CD8-positive, alpha-beta memory T cell (primary cell): Measurements from ENCODE around the gene PARP2. TPM values are rescaled to one million over a fixed set of nuclear protein-coding genes. Genes with fewer than 3 reads are reported as not detected.

Experiments used
- CTCF ChIA-PET: fragments of 350-600 bp; sonication (Branson Sonifier 250); formaldehyde crosslinking; loops from one replicate; lab custom pipeline; 2021; ENCODE audit warnings: antibody characterized with exemption; lab: Charles Lee
- POLR2A ChIA-PET: fragments of 350-600 bp; sonication (Branson Sonifier 250); formaldehyde crosslinking; loops from one replicate; lab custom pipeline; 2021; ENCODE audit warnings: antibody characterized with exemption; lab: Charles Lee
- DNase-seq, 5 donors: peaks; one replicate each; pipeline versions ENCODE4 v3.0.0 to v3.0.0-alpha.2; 2020 to 2022; ENCODE audit warnings: mixed read lengths in 1 of 5
- H3K27ac ChIP-seq: one replicate; pipeline ENCODE4 v1.7.0; 2013; ENCODE audit warnings: low read depth, mild to moderate bottlenecking, low read length, moderate library complexity
- H3K27me3 ChIP-seq: 2 replicates; pipeline ENCODE4 v1.7.0; 2013; ENCODE audit warnings: low read length, mild to moderate bottlenecking; ENCODE audit not compliant: insufficient read depth, poor library complexity, severe bottlenecking
- H3K36me3 ChIP-seq: 2 replicates; pipeline ENCODE4 v1.7.0; 2013; ENCODE audit warnings: mild to moderate bottlenecking, low read length, moderate library complexity; ENCODE audit not compliant: insufficient read depth
- H3K4me1 ChIP-seq: 2 replicates; pipeline ENCODE4 v1.7.0; 2013; ENCODE audit warnings: mild to moderate bottlenecking, low read length, moderate library complexity; ENCODE audit not compliant: insufficient read depth
- H3K4me3 ChIP-seq: 2 replicates; pipeline ENCODE4 v1.7.0; 2013; ENCODE audit warnings: mild to moderate bottlenecking, low read length
- H3K9me3 ChIP-seq: 2 replicates; pipeline ENCODE4 v1.7.0; 2013; ENCODE audit warnings: mild to moderate bottlenecking, low read length
- H3K27ac Mint-ChIP-seq, 8 donors: one replicate each; pipeline ENCODE4 v1.8.0; 2020 to 2021; ENCODE audit warnings: mixed read lengths in 8 of 8, mild to moderate bottlenecking in 6 of 8, inconsistent platforms in 3 of 8, moderate library complexity in 3 of 8
- H3K27me3 Mint-ChIP-seq, 2 donors: one replicate each; pipeline ENCODE4 v1.8.0; 2020 to 2021; ENCODE audit warnings: mixed read lengths in 2 of 2, mild to moderate bottlenecking in 1 of 2, moderate library complexity in 1 of 2
- H3K36me3 Mint-ChIP-seq, 3 donors: one replicate each; pipeline ENCODE4 v1.8.0; 2020 to 2021; ENCODE audit warnings: mixed read lengths in 3 of 3, inconsistent platforms in 1 of 3, mild to moderate bottlenecking in 1 of 3
- H3K4me1 Mint-ChIP-seq, 3 donors: one replicate each; pipeline ENCODE4 v1.8.0; 2020 to 2021; ENCODE audit warnings: mixed read lengths in 3 of 3, inconsistent platforms in 1 of 3, mild to moderate bottlenecking in 1 of 3
- H3K4me3 Mint-ChIP-seq, 7 donors: one replicate each; pipeline ENCODE4 v1.8.0; 2020 to 2021; ENCODE audit warnings: mixed read lengths in 7 of 7, mild to moderate bottlenecking in 6 of 7, moderate library complexity in 4 of 7, inconsistent platforms in 2 of 7
- H3K9me3 Mint-ChIP-seq, 5 donors: one replicate each; pipeline ENCODE4 v1.8.0; 2020 to 2022; ENCODE audit warnings: mixed read lengths in 5 of 5, mild to moderate bottlenecking in 3 of 5, moderate library complexity in 2 of 5, inconsistent platforms in 1 of 5
- polyA plus RNA-seq: library from polyadenylated mRNA; unstranded; fragments of 300-500 nt; fragmentation: Illumina TruSeq; gene quantifications from one replicate; pipeline ENCODE4 v1.2.3, GENCODE V29; 2021
- total RNA-seq, 2 experiments: library from RNA; stranded (reverse); gene quantifications; one replicate each; pipeline ENCODE4 v1.2.3, GENCODE V29; 2021

PARP2 gene, protein sequence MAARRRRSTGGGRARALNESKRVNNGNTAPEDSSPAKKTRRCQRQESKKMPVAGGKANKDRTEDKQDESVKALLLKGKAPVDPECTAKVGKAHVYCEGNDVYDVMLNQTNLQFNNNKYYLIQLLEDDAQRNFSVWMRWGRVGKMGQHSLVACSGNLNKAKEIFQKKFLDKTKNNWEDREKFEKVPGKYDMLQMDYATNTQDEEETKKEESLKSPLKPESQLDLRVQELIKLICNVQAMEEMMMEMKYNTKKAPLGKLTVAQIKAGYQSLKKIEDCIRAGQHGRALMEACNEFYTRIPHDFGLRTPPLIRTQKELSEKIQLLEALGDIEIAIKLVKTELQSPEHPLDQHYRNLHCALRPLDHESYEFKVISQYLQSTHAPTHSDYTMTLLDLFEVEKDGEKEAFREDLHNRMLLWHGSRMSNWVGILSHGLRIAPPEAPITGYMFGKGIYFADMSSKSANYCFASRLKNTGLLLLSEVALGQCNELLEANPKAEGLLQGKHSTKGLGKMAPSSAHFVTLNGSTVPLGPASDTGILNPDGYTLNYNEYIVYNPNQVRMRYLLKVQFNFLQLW
- total RNA-seq (10 to 100 TPM; 35.0 to 41.3 TPM), polyA plus RNA-seq (13.6 TPM)

- POLR2A ChIA-PET, result interaction anchor here (0.8 to 2.8 kb wide), 10 partner anchors 10 to 339 kb away, joined by 3 to 37 read pairs (median 8); partner anchors contain the start of genes APEX1, CCNB1IP1 and PIP4P1
- CTCF ChIA-PET, result interaction anchor here (0.5 to 5.0 kb wide), 16 partner anchors 8 to 342 kb away, joined by 3 to 72 read pairs (median 6); partner anchors contain the start of genes APEX1, CCNB1IP1, RNASE4 and TEP1
These were observed at the start of gene PARP2 for GRCh38 chr14:20343092-20343861. TSS of gene PARP2 (plus strand) at chr14:20343635. CDS start at chr14:20343642, 7 bp downstream.

GRCh38 chr14:20294636-20295035 lies 48.8 kb upstream of the PARP2 start:
- Histone ChIP-seq H3K27ac (no peak overlapping the region), H3K36me3 (peaks cover 48% of the 10 kb centered on the region), H3K4me1 (no peaks in the 10 kb centered on the region), H3K9me3 (no peaks in the 10 kb centered on the region), H3K4me3 (no peak overlapping the region), H3K27me3 (no peaks in the 10 kb centered on the region)
- ChIA-PET POLR2A (no interaction called here), CTCF (interaction anchor here (1.1 kb wide), 1 partner anchor 9 kb away, joined by 3 read pairs; no protein-coding TSS in a partner anchor)
- Mint-ChIP-seq H3K36me3 (peaks cover 12 to 85% (median 44%) of the 10 kb centered on the region in 3 donors), H3K4me3 (no peak overlapping the region), H3K27ac (peak overlapping the region in 4 of 8 donors; percentile 12 to 44 (median 30)), H3K27me3 (no peaks in the 10 kb centered on the region), H3K9me3 (no peaks in the 10 kb centered on the region), H3K4me1 (peaks cover 0 to 3% (median 0%) of the 10 kb centered on the region in 3 donors)
- DNase-seq, result no peak

More at GRCh38 chr14:20343092-20343861, at the start of gene PARP2:
- H3K27ac ChIP-seq, result peak within 1 kb of the TSS; percentile 87
- H3K4me3 Mint-ChIP-seq, result peak within 1 kb of the TSS; percentile 90 to 99 (median 98)
- H3K9me3 ChIP-seq, result no peaks in the 10 kb centered on the region
- no peaks in the 10 kb centered on the region for H3K36me3 ChIP-seq
- H3K9me3 Mint-ChIP-seq, result no peaks in the 10 kb centered on the region
- H3K36me3 Mint-ChIP-seq, result peaks cover 0 to 28% (median 2%) of the 10 kb centered on the region in 3 donors
- peak; percentile 85 to 95 (median 93) for DNase-seq
- H3K4me3 ChIP-seq, result peak within 1 kb of the TSS; percentile 95
- H3K4me1 ChIP-seq, result peaks cover 7% of the 10 kb centered on the region
- H3K27me3 ChIP-seq, result no peaks in the 10 kb centered on the region
- peaks cover 0 to 7% of the 10 kb centered on the region in 2 donors for H3K27me3 Mint-ChIP-seq
- peak within 1 kb of the TSS; percentile 93 to 99 (median 98) for H3K27ac Mint-ChIP-seq
- peaks cover 15 to 27% (median 21%) of the 10 kb centered on the region in 3 donors for H3K4me1 Mint-ChIP-seq

DNA sequence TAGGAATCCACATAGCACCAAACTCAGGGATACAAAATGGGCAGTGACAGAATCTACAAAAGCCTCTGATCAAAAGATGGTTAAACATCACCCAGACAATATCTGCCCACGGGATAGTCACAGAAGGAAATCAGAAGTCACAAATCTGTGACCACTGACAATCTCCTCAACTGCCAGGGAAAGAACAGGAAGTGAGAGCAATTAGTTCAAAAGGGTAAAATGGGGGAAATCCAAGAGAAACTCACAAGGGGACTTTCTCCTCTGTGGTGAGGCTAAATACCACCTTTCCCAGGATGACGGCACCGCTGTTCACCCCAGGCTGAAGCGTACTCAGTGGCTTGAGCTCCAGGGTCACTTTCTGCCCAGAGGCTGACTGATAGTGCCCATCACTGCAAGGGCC lies 48.4 kb upstream of the PARP2 start:
- peaks cover 48% of the 10 kb centered on the region for H3K36me3 ChIP-seq
- peak overlapping the region in 3 of 8 donors; percentile 12 to 78 (median 44) for H3K27ac Mint-ChIP-seq
- no peak for DNase-seq

DNA sequence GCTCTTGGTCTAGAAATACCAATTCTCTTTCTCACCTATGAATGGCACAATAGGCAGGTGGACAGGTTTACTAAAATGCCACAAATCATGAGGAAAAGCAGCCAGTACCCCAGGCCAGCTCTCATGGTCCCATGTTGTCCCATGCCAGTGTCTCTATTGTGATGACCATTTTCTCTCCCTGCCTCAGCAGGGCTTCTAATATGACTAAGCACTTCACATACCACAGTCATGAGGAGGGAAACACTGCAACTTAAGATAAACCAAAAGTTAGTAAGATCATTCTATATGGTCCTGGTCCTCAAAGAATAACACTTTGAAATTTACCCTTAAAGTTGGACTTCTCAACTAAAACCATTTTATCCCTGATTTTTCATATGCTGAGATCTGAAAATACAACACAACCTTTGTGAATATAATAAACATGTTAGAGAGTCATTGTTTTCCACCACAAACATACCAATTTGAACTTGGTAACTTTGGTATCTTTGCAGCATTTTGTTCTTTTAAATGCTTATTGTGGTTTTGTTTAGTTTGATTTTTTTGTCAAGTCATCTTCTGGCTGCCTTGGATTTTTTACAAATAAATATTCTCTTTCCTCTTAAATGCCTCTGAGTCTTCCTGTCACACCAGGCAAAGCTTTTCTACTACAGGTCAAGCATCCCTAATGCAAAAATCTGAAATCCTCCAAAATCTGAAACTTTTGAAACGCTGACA lies 41.2 kb upstream of the PARP2 start:
- no peak overlapping the region for H3K27ac Mint-ChIP-seq
- peaks cover 11 to 55% (median 21%) of the 10 kb centered on the region in 3 donors for H3K36me3 Mint-ChIP-seq
- H3K27me3 ChIP-seq, result no peaks in the 10 kb centered on the region
- peaks cover 17% of the 10 kb centered on the region for H3K4me1 ChIP-seq
- H3K36me3 ChIP-seq, result peaks cover 20% of the 10 kb centered on the region
- ChIA-PET CTCF (interaction anchor here (1.7 kb wide), 1 partner anchor 41 kb away, joined by 4 read pairs; the partner anchor contains the start of gene PARP2), POLR2A (no interaction called here)
- H3K4me3 Mint-ChIP-seq, result no peak overlapping the region
- no peak overlapping the region for H3K4me3 ChIP-seq
- no peak for DNase-seq
- H3K27ac ChIP-seq, result no peak overlapping the region
- no peaks in the 10 kb centered on the region for H3K9me3 ChIP-seq
- no peaks in the 10 kb centered on the region for H3K27me3 Mint-ChIP-seq
- no peaks in the 10 kb centered on the region for H3K9me3 Mint-ChIP-seq
- H3K4me1 Mint-ChIP-seq, result peaks cover 28 to 47% (median 33%) of the 10 kb centered on the region in 3 donors

More for the DNA sequence above, 48.4 kb upstream of the PARP2 start:
- Mint-ChIP-seq H3K27me3 (no peaks in the 10 kb centered on the region), H3K9me3 (no peaks in the 10 kb centered on the region), H3K4me1 (peaks cover 0 to 3% (median 0%) of the 10 kb centered on the region in 3 donors), H3K36me3 (peaks cover 12 to 84% (median 41%) of the 10 kb centered on the region in 3 donors), H3K4me3 (no peak overlapping the region)
- ChIA-PET CTCF (interaction anchor here (1.1 kb wide), 1 partner anchor 9 kb away, joined by 3 read pairs; no protein-coding TSS in a partner anchor), POLR2A (no interaction called here)
- H3K27me3 ChIP-seq, result no peaks in the 10 kb centered on the region
- no peak overlapping the region for H3K27ac ChIP-seq
- no peaks in the 10 kb centered on the region for H3K9me3 ChIP-seq
- H3K4me3 ChIP-seq, result no peak overlapping the region
- no peaks in the 10 kb centered on the region for H3K4me1 ChIP-seq

GRCh38 chr14:20305265-20306078 lies 38.0 kb upstream of the PARP2 start, which contains the start of gene TTC5:
TSS of gene TTC5 (minus strand) at chr14:20305951. CDS start at chr14:20305937, 14 bp downstream.
- Mint-ChIP-seq H3K27ac (peak within 1 kb of the TSS; percentile 77 to 97 (median 92)), H3K27me3 (no peaks in the 10 kb centered on the region), H3K4me1 (peaks cover 28 to 47% (median 33%) of the 10 kb centered on the region in 3 donors), H3K36me3 (peaks cover 2 to 27% (median 6%) of the 10 kb centered on the region in 3 donors), H3K4me3 (peak within 1 kb of the TSS; percentile 88 to 96 (median 93)), H3K9me3 (no peaks in the 10 kb centered on the region)
- H3K9me3 ChIP-seq, result no peaks in the 10 kb centered on the region
- H3K4me3 ChIP-seq, result peak within 1 kb of the TSS; percentile 75
- H3K27ac ChIP-seq, result peak within 1 kb of the TSS; percentile 55
- H3K36me3 ChIP-seq, result peaks cover 8% of the 10 kb centered on the region
- peaks cover 17% of the 10 kb centered on the region for H3K4me1 ChIP-seq
- CTCF ChIA-PET, result interaction anchor here (0.8 to 1.3 kb wide), 4 partner anchors 11 to 305 kb away, joined by 3 to 6 read pairs (median 4); no protein-coding TSS in a partner anchor
- DNase-seq, result peak; percentile 81 to 92 (median 86)
- POLR2A ChIA-PET, result no interaction called here
- H3K27me3 ChIP-seq, result no peaks in the 10 kb centered on the region

DNA sequence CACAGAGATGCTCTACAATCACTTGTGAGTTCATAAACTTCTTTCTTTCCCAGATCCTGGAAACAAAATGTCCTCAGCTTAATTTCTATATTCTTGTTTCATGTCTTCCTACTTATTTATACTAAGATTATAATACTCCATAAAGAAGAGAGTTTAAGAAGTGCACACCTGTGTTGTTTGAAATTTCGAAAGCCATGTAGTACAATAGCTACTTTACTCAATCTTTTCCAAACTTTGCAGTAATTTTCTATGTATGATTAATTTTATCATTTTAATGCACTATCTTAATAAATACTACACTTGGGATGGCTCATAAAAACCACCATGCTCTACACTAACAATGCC lies 37.4 kb upstream of the PARP2 start:
- CTCF ChIA-PET, result interaction anchor here (0.8 to 1.3 kb wide), 5 partner anchors 10 to 304 kb away, joined by 3 to 6 read pairs (median 4); no protein-coding TSS in a partner anchor
- Histone ChIP-seq H3K27ac (no peak overlapping the region), H3K36me3 (peaks cover 6% of the 10 kb centered on the region), H3K4me3 (peak overlapping the region; percentile 75), H3K27me3 (no peaks in the 10 kb centered on the region), H3K4me1 (peaks cover 17% of the 10 kb centered on the region), H3K9me3 (no peaks in the 10 kb centered on the region)
- Mint-ChIP-seq H3K4me1 (peaks cover 28 to 46% (median 33%) of the 10 kb centered on the region in 3 donors), H3K36me3 (peaks cover 0 to 21% (median 1%) of the 10 kb centered on the region in 3 donors), H3K27ac (peak overlapping the region in 7 of 8 donors; percentile 77 to 97 (median 91)), H3K4me3 (peak overlapping the region; percentile 88 to 96 (median 93)), H3K27me3 (no peaks in the 10 kb centered on the region), H3K9me3 (no peaks in the 10 kb centered on the region)
- DNase-seq, result no peak
- POLR2A ChIA-PET, result no interaction called here
